T-helper 1 cell (primary cell): ENCODE data around the gene ACACA.
"Not testable (repeated sequence)": the region's sequence is repeated elsewhere in the genome, so short reads cannot be mapped to it uniquely, and the experiment has no call there.

ENCODE experiments used
- DNase-seq, 5 donors: peaks; one replicate each; pipeline ENCODE4 v3.0.0-alpha.2; 2012 to 2020
- total RNA-seq, 4 donors: gene quantifications; one replicate each; lab custom pipeline; 2026; lab: John Stamatoyannopoulos, UW

Gene ACACA
- total RNA-seq, result 27.9 to 42.0 (median 37.6) reads per million in 4 donors

DNA sequence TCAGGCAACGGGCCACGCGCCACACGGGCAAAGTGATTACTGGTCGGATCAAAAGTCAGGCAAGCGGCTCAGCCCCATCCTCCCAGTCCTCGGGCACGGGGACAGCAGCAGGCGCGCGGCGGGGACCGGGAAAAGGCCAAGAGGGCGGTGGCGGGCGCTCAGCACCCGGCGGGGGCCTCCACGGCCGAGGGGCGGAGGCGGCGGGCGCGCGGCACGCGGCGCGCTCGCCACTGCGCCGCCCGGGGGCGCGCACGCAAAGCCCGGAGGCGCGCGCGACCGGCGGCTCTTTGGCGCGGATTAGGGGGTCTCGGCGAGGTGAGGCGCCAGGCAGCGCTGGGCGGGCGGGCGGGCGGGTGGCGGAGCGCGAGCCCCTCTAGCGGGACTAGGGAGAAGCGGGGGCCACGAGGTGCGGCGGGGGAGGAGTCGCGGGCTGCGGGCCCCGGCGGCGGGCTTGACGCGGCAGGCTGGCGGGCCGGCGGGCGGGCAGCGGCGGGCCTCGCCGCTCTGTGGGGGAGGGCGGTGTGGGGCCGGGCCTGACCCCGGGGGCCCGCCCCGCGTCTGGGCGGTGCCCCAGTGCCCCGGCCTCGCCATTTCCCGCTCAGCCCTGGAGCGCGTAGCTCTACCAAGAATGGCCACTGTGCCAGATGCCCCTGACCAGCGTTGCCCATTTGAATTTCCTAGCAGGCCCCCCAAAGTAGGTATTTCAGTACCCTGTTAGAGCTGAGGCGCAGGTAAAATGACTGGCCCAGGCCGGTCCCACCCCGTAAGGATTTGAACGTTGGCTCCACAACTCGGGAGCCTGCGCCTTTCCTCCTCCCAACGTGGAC is at the start of gene ACACA, which contains the start of gene TADA2A:
Gene ACACA, minus strand, starts transcription at position 202 of the 827 bp plus-strand sequence. CDS start 537 bp downstream, outside the sequence.
Gene TADA2A, plus strand, starts transcription at position 252 of the 827 bp plus-strand sequence. CDS start 4,480 bp downstream, outside the sequence.
- DNase-seq, result peak; percentile 51 to 84 (median 63)

DNA sequence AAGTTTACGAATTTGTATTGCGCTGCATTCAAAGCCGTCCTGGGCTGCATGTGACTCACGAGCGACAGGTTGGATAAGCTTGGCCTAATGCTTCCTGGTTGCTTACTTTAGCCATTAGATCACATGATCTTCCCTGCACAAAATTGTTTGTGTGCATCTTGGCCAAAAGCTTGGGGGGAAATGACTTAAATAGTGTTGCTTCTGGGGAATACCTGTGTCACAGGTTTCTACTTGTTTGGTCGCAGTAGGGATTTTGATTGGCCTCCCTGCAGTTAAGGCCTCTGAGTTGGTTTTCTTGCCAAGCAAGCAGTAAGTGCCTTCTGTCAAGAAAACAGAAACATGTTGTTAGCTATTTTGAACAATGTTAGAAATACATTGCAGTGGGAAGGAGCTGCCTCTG is 43.5 kb upstream of the ACACA start:
- DNase-seq, result no peak

DNA sequence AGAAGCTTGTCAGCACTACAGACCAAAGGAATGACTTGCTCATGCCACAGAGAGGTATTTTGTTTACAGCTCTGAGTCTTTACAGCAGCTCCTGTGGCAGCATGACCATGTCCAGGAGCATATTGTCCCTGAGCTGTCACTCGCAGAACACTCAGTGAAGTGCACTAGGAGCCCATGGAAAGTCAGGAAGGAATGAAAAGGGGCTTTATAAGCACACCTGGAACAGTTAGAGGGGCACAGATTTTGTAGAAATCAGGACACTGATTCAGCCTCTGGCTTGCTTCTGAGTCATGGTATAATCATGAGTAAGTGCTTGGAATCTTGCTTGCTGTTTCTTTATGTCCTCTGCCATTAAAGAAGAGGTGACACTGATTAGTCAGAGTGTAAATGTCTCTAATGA is 41.0 kb upstream of the ACACA start:
- no peak for DNase-seq

DNA sequence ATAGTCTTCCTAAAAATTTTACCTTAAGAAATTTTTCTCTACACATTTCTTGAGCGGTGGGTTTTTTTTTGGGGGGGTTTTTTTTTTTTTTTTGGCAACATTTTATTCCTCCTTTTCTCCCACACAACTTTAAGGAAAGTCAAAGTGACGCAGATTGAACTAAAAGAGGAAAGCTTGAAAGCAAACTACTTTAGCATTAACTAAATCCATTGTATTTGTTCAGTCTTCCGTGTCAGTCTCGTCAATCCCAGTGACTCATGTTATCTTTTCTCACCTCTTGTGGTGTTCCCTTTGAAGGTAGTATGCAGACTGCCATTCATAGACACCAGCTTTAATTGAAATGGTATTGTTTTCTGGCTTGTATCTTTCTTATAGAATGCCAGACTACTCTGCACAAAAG is 39.4 kb upstream of the ACACA start:
- no peak for DNase-seq

DNA sequence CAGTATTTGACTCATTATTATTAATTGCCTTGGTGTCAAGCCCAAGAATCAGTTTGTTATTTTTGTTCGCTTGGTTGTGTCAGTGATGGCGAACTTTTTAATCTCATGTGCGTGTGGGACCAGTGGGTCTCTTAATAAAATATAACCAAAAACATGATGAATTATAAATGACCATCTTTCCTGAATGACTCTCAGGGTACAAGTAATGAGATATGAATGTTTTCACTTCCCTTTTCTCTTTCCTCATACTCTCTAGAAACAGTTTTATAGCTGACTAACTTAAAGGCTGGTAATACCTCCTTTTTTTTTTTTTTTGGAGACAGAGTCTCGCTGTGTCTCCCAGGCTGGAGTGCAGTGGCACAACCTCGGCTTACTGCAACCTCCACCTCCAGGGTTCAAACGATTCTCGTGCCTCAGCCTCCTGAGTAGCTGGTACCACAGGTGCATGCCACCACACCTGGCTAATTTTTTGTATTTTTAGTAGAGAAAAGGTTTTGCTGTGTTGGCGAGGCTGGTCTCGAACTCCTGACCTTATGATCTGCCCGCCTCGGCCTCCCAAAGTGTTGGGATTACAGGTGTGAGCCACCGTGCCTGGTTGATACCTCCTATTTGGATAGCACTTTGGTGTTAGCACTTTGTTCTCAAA is 34.9 kb upstream of the ACACA start:
- DNase-seq, result not testable (repeated sequence)

DNA sequence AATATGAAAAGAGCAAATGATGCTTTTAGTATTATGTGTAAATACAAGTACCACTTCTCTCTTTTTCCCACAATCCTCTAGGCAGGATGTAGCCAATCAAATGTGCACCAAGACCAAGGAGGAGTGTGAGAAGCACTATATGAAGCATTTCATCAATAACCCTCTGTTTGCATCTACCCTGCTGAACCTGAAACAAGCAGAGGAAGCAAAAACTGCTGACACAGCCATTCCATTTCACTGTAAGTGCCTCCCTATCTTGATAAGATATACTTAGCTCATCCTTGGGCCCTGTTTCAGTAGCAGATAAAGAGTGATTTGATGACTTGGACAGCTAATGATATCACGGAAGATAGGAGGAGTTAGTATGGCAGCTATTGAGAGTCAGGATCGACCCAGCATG is 33.8 kb upstream of the ACACA start:
- peak in 1 of 5 donors; percentile 7 for DNase-seq

DNA sequence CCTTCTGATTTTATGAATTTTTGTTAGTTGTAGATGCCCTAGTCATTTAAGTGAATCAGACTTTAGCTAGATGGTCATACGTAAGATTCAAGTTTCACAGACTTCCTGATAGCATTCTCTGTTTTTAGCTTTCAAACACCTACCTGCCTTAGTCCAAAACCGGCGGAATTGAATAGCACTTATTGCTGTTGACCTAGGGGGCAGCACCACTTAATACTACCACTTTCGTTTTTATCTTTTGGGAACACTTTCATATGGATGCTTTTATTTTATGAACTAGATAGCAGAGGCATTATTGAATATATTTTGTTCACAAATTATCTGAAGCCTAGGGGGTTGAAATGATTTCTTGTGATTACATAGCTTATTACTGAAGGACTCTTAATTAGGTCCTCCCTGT is 31.5 kb upstream of the ACACA start:
- DNase-seq, result no peak

DNA sequence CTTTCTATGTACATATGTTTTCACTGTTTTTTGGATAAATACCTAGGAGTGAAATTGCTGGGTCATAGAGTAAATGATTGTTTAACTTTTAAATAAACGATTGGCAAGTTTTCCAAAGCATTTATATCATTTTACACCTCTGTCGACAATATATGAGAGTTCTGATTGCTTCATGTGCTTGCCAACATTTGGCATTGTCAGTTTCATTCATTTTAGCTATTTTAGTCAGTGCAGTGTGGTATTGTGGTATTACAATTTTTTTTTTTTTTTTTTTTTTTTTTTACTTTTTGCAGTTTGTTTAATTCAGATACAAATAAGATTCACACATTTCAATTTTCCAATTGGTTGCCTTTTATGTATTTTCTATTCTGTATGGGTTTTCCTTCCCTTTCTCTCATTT is 26.0 kb upstream of the ACACA start:
- DNase-seq, result no peak

DNA sequence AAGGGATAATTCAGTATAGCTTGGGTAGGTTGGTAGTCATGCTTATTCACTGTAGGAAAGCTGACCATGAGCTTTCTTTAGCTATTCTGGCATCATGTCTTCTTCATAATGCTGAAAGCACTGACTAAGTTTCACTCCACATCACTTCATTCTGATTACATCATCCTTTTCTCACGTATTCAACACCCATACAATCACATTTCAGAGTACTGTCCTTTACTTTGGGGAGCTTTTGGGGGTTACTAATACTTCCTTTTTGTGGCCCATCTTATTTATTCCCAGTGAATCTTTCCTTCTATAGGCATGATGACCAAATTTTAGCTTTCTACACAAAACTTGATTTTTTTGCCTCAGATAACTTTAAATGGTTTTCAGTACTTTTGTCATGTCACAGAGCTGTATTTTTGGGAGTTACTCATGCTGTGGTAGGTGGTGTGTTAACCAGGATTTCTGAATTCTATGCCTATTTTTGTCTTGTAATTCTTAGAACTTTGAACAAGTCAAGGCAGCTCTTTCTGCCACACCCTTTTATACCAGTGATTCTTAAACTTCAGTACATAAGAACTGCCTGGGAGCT is 23.5 kb upstream of the ACACA start:
- DNase-seq, result peak in 1 of 5 donors; percentile 74

DNA sequence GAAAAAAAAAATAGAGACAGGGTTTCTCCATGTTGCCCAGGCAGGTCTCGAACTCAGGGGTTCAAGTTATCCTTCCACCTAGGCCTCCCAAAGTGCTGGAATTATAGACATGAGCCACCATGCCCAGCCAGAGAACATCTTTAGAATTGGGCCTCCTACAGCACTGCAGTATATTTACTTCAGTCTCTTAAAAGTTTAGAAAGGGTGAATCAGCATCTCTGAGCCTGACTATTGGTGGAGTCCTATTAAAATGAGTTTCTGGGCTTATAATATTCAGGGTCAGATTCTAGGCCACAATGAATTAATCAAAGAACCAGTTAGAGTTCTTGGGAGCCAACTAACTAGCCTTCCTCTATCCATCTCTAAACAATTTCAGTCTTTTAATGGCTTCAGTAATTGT is 22.8 kb upstream of the ACACA start:
- DNase-seq, result no peak

DNA sequence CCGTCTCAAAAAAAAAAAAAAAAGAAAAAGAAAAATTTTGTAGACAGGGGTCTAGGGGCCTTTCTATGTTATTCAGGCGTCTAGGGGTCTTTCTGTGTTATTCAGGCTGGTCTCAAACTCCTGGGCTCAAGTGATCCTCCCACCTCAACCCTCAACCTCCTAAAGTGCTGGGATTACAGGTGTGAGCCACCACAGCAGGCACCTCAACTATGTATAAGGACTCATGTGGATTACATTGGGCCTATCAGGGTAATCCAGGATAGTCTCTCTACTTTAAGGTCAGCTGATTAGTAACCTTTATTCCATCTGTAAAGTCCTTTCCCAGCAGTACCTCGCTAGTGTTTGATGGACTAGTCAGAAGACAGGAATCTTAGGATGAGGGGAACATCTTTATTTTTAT is 22.4 kb upstream of the ACACA start:
- DNase-seq, result no peak

DNA sequence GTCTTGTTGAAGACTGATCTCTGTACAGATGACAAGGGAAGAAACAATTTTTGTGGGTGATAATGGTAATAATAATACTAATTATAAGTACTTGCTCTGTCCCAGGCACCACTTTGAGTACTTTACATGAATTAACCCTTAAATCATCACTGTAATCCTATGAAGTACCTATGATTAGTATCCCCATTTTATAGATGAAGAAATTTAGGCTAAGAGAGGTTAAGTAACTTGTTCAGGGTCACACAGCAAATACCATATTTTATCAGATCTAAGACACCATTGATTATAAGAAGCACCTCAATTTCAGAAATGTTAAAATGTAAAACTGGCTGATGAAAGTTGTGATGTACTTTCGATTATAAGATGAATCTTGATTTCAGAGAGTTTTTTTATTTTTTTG is 18.6 kb upstream of the ACACA start:
- DNase-seq, result no peak

DNA sequence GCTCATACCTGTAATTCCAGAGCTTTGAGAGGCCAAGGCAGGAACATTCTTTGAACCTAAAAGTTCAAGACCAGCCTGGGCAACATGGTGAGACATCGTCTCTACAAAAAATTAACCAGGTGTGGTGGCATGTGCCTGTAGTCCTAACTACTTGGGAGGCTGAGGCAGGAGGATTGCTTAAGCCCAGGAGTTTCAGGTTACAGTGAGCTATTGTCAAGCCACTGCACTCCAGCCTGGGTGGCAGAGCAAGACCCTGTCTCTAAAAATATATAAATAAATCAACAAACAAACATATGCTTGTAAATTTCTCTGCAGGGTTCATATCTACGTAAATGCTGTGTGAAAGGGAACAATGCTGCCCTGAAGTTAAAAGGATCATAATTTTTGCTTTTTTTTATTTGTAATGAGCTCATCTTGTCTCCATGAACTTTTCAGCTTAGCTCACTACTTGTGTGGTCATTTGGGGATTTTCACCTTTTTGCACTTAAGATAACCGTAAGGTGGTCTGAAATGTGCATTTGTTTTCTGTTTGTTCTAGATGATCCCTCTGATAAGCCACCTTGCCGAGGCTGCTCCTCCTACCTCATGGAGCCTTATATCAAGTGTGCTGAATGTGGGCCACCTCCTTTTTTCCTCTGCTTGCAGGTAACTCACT is 16.5 kb upstream of the ACACA start:
- no peak for DNase-seq

DNA sequence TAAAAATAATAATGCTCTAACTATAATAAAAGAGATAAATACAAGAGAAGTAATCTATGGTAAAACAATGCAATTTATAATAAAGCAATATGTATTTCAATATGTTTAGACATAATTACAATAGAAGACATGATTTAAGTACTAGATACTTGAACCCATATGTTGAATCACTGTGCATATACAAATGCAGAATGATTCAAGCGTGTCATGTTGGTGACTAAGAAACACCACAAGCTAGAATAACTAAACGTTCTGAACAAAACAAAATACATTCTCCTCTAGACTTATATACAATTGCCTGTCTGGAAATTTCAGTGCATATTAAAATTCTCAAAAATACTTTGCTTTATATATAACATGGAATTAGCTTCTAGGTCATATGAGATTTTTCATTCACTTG is 11.2 kb upstream of the ACACA start:
- no peak for DNase-seq

DNA sequence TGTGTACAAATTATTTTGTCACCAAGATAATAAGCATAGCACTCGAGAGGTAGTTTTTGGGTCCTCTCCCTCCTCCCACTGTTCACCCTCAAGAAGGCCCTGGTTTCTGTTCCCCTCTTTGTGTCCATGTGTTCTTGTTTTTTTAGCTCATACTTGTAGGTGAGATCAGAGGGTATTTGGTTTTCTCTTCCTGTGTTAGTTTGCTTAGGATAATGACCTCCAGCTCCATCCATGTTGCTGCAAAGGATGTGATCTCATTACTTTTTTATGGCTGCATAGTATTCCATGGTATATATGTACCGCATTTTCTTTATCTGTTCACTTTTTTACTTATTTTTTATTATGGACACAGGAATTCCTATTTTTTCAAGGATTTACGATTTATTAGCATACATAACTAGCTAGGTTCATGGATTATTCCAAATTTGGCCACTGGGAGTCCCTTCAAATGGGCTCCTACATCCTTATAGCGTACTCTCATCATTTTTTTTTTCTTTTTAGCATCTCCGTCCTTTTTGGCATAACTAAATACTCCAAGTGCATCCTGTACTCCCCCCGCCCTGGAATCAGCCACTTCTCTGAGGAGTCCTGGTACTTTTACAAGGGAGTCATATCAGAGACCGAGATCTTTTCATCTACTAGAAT is 7.4 kb upstream of the ACACA start:
- no peak for DNase-seq

DNA sequence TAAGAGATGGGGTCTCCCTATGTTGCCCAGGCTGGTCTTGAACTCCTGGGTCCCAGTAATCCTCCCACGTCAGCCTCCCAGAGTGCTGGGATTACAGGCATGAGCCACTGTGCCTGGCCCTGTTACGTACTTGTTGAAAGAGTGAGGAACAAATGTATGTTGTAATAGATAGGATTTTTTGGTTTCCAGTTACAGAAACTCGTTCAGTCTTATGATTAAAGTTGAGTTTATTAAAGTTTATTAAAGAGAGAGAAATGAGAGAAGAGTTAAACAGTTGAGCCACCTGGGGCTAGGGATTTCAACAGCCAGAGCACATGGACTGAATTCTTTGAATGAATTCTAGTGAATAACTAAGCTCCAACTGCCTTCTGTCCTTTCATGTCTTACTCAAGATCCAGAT is 3.7 kb upstream of the ACACA start:
- no peak for DNase-seq

DNA sequence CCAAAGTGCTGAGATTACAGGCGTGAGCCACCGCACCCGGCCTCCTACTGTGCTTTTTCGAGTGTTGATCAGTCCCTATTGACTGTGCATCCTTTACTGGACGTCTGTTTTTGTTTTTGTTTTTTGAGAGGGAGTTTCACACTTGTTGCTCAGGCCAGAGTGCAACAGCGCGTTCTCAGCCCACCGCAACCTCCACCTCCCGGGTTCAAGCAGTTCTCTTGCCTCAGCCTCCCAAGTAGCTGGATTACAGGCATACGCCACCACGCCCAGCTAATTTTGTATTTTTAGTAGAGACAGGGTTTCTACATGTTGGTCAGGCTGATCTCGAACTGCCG is 1.5 kb upstream of the ACACA start:
- DNase-seq, result not testable (repeated sequence)

DNA sequence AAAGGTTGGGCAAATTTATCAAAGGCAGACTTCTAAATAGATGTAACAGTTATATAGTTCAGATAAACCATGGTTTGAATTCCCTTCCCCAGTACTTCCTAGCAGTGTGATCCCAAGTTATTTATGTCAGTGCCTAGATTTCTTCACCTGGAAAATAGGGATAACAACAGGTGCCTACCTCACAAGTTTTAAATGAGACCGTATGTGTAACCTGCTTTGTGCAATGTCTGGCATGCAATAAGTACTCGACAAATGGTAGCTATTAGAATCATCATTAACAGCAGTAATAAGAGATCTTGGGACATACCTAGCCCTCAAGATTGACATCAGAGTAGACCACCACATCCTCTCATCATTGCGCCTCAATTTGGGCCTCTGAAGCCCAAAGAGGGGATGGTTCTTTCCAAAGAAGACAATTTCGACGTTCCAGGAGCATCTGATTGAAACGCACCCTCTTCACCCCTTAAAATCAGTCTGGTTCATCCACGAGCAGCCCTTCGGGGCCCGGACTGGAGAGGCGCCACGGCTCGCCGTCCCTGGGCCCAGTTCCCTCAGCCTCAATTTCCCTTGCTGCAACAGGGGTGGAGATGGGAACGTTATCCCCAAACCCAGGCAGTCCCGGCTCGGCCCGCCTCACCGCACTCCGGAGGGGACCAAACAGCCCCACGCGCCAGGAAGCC is 541 bp downstream of the ACACA start:
- no peak for DNase-seq

DNA sequence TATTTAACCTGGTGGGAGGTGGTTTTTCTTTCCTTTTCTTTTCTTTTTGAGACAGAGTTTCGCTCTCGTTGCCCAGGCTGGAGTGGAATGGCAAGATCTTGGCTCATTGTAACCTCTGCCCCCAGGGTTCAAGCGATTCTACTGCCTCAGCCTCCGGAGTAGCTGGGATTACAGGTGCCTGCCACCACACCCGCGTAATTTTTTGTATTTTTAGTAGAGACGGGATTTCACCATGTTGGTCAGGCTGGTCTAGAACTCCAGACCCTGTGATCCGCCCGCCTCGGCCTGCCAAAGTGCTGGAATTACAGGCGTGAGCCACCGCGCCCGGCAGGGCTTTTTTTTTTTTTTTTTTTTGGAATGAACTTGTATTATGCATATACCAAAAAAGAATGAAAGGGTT is 1.1 kb downstream of the ACACA start:
- DNase-seq, result not testable (repeated sequence)

DNA sequence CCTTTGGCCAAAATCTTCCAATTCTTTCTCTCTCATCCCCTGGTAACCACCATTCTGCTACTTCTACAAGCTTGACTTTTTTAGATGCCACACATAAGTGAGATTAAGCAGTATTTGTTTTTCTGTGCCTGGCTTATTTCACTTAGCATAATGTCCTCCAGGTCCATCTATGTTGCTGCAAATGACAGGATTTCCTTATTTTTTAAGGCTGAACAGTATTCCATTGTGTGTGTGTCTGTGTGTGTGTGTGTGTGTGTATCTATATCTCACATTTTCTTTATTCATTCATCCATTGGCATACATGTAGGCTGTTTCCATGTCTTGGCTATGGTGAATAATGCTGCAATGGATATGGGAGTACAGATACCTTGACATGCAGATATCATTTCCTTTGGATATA is 6.1 kb downstream of the ACACA start:
- DNase-seq, result no peak

DNA sequence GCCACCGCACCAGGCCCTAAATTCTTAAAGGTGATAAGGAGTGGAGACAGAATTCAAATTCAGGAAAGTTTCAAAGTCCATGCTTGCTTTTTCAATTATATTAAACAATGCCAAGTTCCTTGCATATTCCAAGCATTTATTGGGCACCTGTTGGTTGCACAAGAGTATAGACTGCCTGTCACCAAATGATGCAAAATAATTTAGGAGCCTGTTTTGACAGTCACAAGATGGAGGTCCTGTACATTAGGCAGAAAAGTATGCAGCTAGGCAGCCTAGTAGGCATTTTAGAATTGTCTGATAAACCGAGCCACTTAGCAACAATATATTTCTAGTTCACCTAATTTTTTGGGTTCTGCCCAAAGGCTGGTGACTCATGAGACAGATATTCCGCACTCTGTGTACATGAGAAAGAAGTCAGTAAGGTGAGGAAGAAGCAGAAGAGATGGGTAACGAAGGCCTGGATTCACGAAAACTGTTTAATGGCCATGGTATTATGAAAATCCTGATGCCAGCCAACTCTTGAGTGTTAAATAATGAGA is 7.3 kb downstream of the ACACA start:
- no peak for DNase-seq

DNA sequence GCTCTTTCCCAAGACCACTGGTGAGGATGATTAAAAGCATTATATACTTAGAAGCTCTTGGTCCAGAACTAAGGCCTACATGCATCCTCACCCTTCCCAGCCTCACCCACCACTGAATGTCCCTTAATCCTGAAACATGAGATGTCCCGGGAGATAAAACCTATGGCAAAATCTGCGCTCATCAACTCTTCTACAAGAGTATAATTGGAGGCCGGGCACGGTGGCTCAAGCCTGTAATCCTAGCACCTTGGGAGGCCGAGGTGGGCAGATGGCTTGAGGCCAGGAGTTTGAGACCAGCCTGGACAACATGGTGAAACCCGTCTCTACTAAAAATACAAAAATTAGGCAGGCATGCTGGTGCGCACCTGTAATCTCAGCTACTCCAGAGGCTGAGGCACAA is 13.3 kb downstream of the ACACA start:
- DNase-seq, result no peak
